Activated naive CD8-positive, alpha-beta T cell treated with anti-CD3 and anti-CD28 coated beads, Interleukin-2, amount 50 U/mL, for 24 hours (primary cell): ENCODE measurements around the gene EXOC3L1.

ENCODE experiments used
- ATAC-seq: fragments of 150-1000 bp; cut with Tn5 transposase; one replicate; pipeline ENCODE4 v1.10.0; 2021
- DNase-seq: peaks from one replicate; pipeline ENCODE4 v3.0.0; 2021
- H3K27ac Mint-ChIP-seq: one replicate; pipeline ENCODE4 v1.8.0; 2021; ENCODE audit warnings: mild to moderate bottlenecking, mixed read lengths
- H3K27me3 Mint-ChIP-seq: one replicate; pipeline ENCODE4 v1.8.0; 2021; ENCODE audit warnings: mixed read lengths
- H3K36me3 Mint-ChIP-seq: one replicate; pipeline ENCODE4 v1.8.0; 2021; ENCODE audit warnings: low read depth, mixed read lengths
- H3K4me1 Mint-ChIP-seq: one replicate; pipeline ENCODE4 v1.8.0; 2021; ENCODE audit warnings: mixed read lengths
- H3K4me3 Mint-ChIP-seq: one replicate; pipeline ENCODE4 v1.8.0; 2021; ENCODE audit warnings: mild to moderate bottlenecking, moderate library complexity, mixed read lengths
- H3K9me3 Mint-ChIP-seq: one replicate; pipeline ENCODE4 v1.8.0; 2021; ENCODE audit warnings: mixed read lengths

Gene EXOC3L1

GRCh38 chr16:67184453-67184994, 5.4 kb downstream of the EXOC3L1 start:
- peaks cover 12% of the 10 kb centered on the region for H3K27me3 Mint-ChIP-seq
- ATAC-seq = no peak

GRCh38 chr16:67183627-67184452, 6.1 kb downstream of the EXOC3L1 start, which contains the start of gene MATCAP1:
Gene MATCAP1 (minus strand): TSS chr16:67183963. CDS start chr16:67180610, 3,353 bp downstream.
- Mint-ChIP-seq H3K27ac (no peak within 1 kb of the TSS), H3K4me3 (peak within 1 kb of the TSS; percentile 72), H3K27me3 (peaks cover 19% of the 10 kb centered on the region), H3K4me1 (peaks cover 15% of the 10 kb centered on the region), H3K9me3 (no peaks in the 10 kb centered on the region), H3K36me3 (no peaks in the 10 kb centered on the region)
- peak; percentile 91 for DNase-seq
- ATAC-seq = peak; percentile 94

More at GRCh38 chr16:67184453-67184994, 5.4 kb downstream of the EXOC3L1 start:
- Mint-ChIP-seq H3K4me3 (peak overlapping the region; percentile 72), H3K9me3 (no peaks in the 10 kb centered on the region), H3K36me3 (no peaks in the 10 kb centered on the region), H3K27ac (no peak overlapping the region), H3K4me1 (peaks cover 15% of the 10 kb centered on the region)
- DNase-seq = no peak

- ATAC-seq (no peak), DNase-seq (no peak)
- H3K9me3 Mint-ChIP-seq = no peaks in the 10 kb centered on the region
- peaks cover 19% of the 10 kb centered on the region for H3K4me1 Mint-ChIP-seq
- H3K27ac Mint-ChIP-seq = no peak overlapping the region
- H3K4me3 Mint-ChIP-seq = no peak overlapping the region
- H3K27me3 Mint-ChIP-seq = peaks cover 23% of the 10 kb centered on the region
- H3K36me3 Mint-ChIP-seq = no peaks in the 10 kb centered on the region
Observed at GRCh38 chr16:67183284-67183626, 6.7 kb downstream of the EXOC3L1 start.

- H3K27me3 Mint-ChIP-seq = peaks cover 28% of the 10 kb centered on the region
- no peaks in the 10 kb centered on the region for H3K9me3 Mint-ChIP-seq
- ATAC-seq = no peak
- H3K4me1 Mint-ChIP-seq = peaks cover 24% of the 10 kb centered on the region
- no peak overlapping the region for H3K4me3 Mint-ChIP-seq
- H3K36me3 Mint-ChIP-seq = no peaks in the 10 kb centered on the region
- H3K27ac Mint-ChIP-seq = no peak overlapping the region
- no peak for DNase-seq
Observed at GRCh38 chr16:67182288-67182687, 7.6 kb downstream of the EXOC3L1 start.

GRCh38 chr16:67181346-67181745, 8.6 kb downstream of the EXOC3L1 start:
- Mint-ChIP-seq H3K27me3 (peaks cover 35% of the 10 kb centered on the region), H3K36me3 (no peaks in the 10 kb centered on the region), H3K4me3 (no peak overlapping the region), H3K4me1 (peaks cover 27% of the 10 kb centered on the region), H3K27ac (no peak overlapping the region), H3K9me3 (no peaks in the 10 kb centered on the region)
- no peak for ATAC-seq
- DNase-seq = no peak

- no peak for ATAC-seq
- H3K4me3 Mint-ChIP-seq = no peak overlapping the region
- H3K9me3 Mint-ChIP-seq = no peaks in the 10 kb centered on the region
- H3K27me3 Mint-ChIP-seq = peaks cover 40% of the 10 kb centered on the region
- no peaks in the 10 kb centered on the region for H3K36me3 Mint-ChIP-seq
- peaks cover 20% of the 10 kb centered on the region for H3K4me1 Mint-ChIP-seq
- no peak overlapping the region for H3K27ac Mint-ChIP-seq
- no peak for DNase-seq
Observed at GRCh38 chr16:67180166-67180565, 9.8 kb downstream of the EXOC3L1 start.

GRCh38 chr16:67179421-67180080, 10.4 kb downstream of the EXOC3L1 start:
- Mint-ChIP-seq H3K9me3 (no peaks in the 10 kb centered on the region), H3K4me3 (no peak overlapping the region), H3K27ac (no peak overlapping the region), H3K27me3 (peaks cover 38% of the 10 kb centered on the region), H3K36me3 (no peaks in the 10 kb centered on the region), H3K4me1 (peaks cover 15% of the 10 kb centered on the region)
- no peak for DNase-seq
- no peak for ATAC-seq

GRCh38 chr16:67177743-67178699, 11.9 kb downstream of the EXOC3L1 start:
- Mint-ChIP-seq H3K27ac (no peak overlapping the region), H3K4me1 (peaks cover 23% of the 10 kb centered on the region), H3K4me3 (peak overlapping the region; percentile 38), H3K27me3 (peaks cover 49% of the 10 kb centered on the region), H3K9me3 (no peaks in the 10 kb centered on the region), H3K36me3 (no peaks in the 10 kb centered on the region)
- ATAC-seq (peak; percentile 38), DNase-seq (peak; percentile 53)

GRCh38 chr16:67176662-67177061, 13.3 kb downstream of the EXOC3L1 start:
- H3K4me1 Mint-ChIP-seq = peaks cover 25% of the 10 kb centered on the region

GRCh38 chr16:67174706-67175231, 15.2 kb downstream of the EXOC3L1 start:
- H3K4me1 Mint-ChIP-seq = peaks cover 36% of the 10 kb centered on the region

More at GRCh38 chr16:67176662-67177061, 13.3 kb downstream of the EXOC3L1 start:
- DNase-seq (no peak), ATAC-seq (no peak)
- H3K27me3 Mint-ChIP-seq = peaks cover 60% of the 10 kb centered on the region
- no peak overlapping the region for H3K4me3 Mint-ChIP-seq
- no peak overlapping the region for H3K27ac Mint-ChIP-seq
- H3K36me3 Mint-ChIP-seq = no peaks in the 10 kb centered on the region
- no peaks in the 10 kb centered on the region for H3K9me3 Mint-ChIP-seq

GRCh38 chr16:67173808-67174705, 15.9 kb downstream of the EXOC3L1 start:
- peaks cover 39% of the 10 kb centered on the region for H3K4me1 Mint-ChIP-seq
- DNase-seq (peak; percentile 69), ATAC-seq (peak; percentile 64)
- peak overlapping the region; percentile 32 for H3K27ac Mint-ChIP-seq
- H3K36me3 Mint-ChIP-seq = no peaks in the 10 kb centered on the region
- peak overlapping the region; percentile 76 for H3K4me3 Mint-ChIP-seq
- peaks cover 72% of the 10 kb centered on the region for H3K27me3 Mint-ChIP-seq
- H3K9me3 Mint-ChIP-seq = no peaks in the 10 kb centered on the region

More at GRCh38 chr16:67174706-67175231, 15.2 kb downstream of the EXOC3L1 start:
- no peak overlapping the region for H3K4me3 Mint-ChIP-seq
- no peaks in the 10 kb centered on the region for H3K9me3 Mint-ChIP-seq
- DNase-seq (no peak), ATAC-seq (peak; percentile 3)
- H3K27ac Mint-ChIP-seq = no peak overlapping the region
- peaks cover 73% of the 10 kb centered on the region for H3K27me3 Mint-ChIP-seq
- H3K36me3 Mint-ChIP-seq = no peaks in the 10 kb centered on the region

GRCh38 chr16:67173323-67173722, 16.6 kb downstream of the EXOC3L1 start:
- Mint-ChIP-seq H3K4me1 (peaks cover 35% of the 10 kb centered on the region), H3K27me3 (peaks cover 72% of the 10 kb centered on the region), H3K36me3 (no peaks in the 10 kb centered on the region), H3K27ac (no peak overlapping the region), H3K9me3 (no peaks in the 10 kb centered on the region), H3K4me3 (peak overlapping the region; percentile 76)
- no peak for DNase-seq
- no peak for ATAC-seq
